Neural progenitor cell (in vitro differentiated cells): ENCODE results near the gene DSCAML1. TPM values are rescaled to one million over a fixed set of nuclear protein-coding genes. Genes with fewer than 3 reads are reported as not detected.

Experiments used
- DNase-seq: peaks from one replicate; pipeline ENCODE4 v3.0.0-alpha.2; 2016; ENCODE audit warnings: low spot score
- H2AFZ ChIP-seq: fragments of 200-600 bp; sonication (generic); replicated peaks from 2 replicates; pipeline ENCODE4 v1.6.1; 2016; ENCODE audit warnings: antibody characterized with exemption
- H3F3A ChIP-seq: fragments of 200-600 bp; sonication (generic); 2 replicates; pipeline ENCODE4 v1.6.1; 2016; ENCODE audit warnings: antibody characterized with exemption, low read depth
- H3K27ac ChIP-seq: fragments of 200-600 bp; sonication (generic); 2 replicates; pipeline ENCODE4 v1.5.1; 2016; ENCODE audit warnings: mild to moderate bottlenecking
- H3K27me3 ChIP-seq: fragments of 200-600 bp; sonication (generic); 2 replicates; pipeline ENCODE4 v1.6.1; 2016; ENCODE audit warnings: mild to moderate bottlenecking, moderate library complexity
- H3K36me3 ChIP-seq: fragments of 200-600 bp; sonication (generic); 2 replicates; pipeline ENCODE4 v1.5.1; 2016
- H3K4me1 ChIP-seq: fragments of 200-600 bp; sonication (generic); 2 replicates; pipeline ENCODE4 v1.6.1; 2016; ENCODE audit warnings: mixed run types
- H3K4me2 ChIP-seq: fragments of 200-600 bp; sonication (generic); 2 replicates; pipeline ENCODE4 v1.6.1; 2016
- H3K4me3 ChIP-seq: fragments of 200-600 bp; sonication (generic); 2 replicates; pipeline ENCODE4 v1.5.1; 2016
- H3K79me2 ChIP-seq: fragments of 200-600 bp; sonication (generic); 2 replicates; pipeline ENCODE4 v1.6.1; 2016; ENCODE audit warnings: low read depth
- H3K9ac ChIP-seq: fragments of 200-600 bp; sonication (generic); 2 replicates; pipeline ENCODE4 v1.6.1; 2016
- H3K9me3 ChIP-seq: fragments of 200-600 bp; sonication (generic); 2 replicates; pipeline ENCODE4 v1.5.1; 2016; ENCODE audit warnings: low read depth
- H4K20me1 ChIP-seq: fragments of 200-600 bp; sonication (generic); 2 replicates; pipeline ENCODE4 v1.6.1; 2016; ENCODE audit warnings: low read depth
- H3K27ac Mint-ChIP-seq: 3 replicates; pipeline ENCODE4 v1.8.0; 2021; ENCODE audit warnings: mixed read lengths
- H3K27me3 Mint-ChIP-seq: 2 replicates; pipeline ENCODE4 v1.8.0; 2022; ENCODE audit warnings: low read depth, mild to moderate bottlenecking, inconsistent platforms, moderate library complexity, mixed read lengths; ENCODE audit not compliant: insufficient read depth
- H3K36me3 Mint-ChIP-seq: 3 replicates; pipeline ENCODE4 v1.8.0; 2021; ENCODE audit warnings: mixed read lengths
- H3K4me1 Mint-ChIP-seq: 3 replicates; pipeline ENCODE4 v1.8.0; 2021; ENCODE audit warnings: mixed read lengths
- H3K4me3 Mint-ChIP-seq: 3 replicates; pipeline ENCODE4 v1.8.0; 2021; ENCODE audit warnings: mild to moderate bottlenecking, moderate library complexity, mixed read lengths
- H3K9me3 Mint-ChIP-seq: 3 replicates; pipeline ENCODE4 v1.8.0; 2020; ENCODE audit warnings: mixed read lengths
- CTCF ChIP-seq: fragments of 200-600 bp; sonication (generic); IDR thresholded peaks from 2 replicates; pipeline ENCODE4 v1.5.1; 2017; ENCODE audit warnings: antibody characterized with exemption, mild to moderate bottlenecking
- EZH2 ChIP-seq: fragments of 200-600 bp; sonication (generic); IDR thresholded peaks from 2 replicates; pipeline ENCODE4 v1.6.1; 2017; ENCODE audit warnings: antibody characterized with exemption, mild to moderate bottlenecking, moderate library complexity
- EZH2phosphoT487 ChIP-seq: fragments of 200-600 bp; sonication (generic); IDR thresholded peaks from 2 replicates; pipeline ENCODE4 v1.6.1; 2017; ENCODE audit warnings: antibody characterized with exemption
- total RNA-seq: library from RNA; depleted of rRNA; stranded (reverse); fragments of >200 nt; gene quantifications from 2 replicates; pipeline ENCODE4 v1.2.3, GENCODE V29; 2015; ENCODE audit warnings: low replicate concordance

Gene DSCAML1
- total RNA-seq, 1 donor from 2014 or later = 0.06 TPM

DNA sequence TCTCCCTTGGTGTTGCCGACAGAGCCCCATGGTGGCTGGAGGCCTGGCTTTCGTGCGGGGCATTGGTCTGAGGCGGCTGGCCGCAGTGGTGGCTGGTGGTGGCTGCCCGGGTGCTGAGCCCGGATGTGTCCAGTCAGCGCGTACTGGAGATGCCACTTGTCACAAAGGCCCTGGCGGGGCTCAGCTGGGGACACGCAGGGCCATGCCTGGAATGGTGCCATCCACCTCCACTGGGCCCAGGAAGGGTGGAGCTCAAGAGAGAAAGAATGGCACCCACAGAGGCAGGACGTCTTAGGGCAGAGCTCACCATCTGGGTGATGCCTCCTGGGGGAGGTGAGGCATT lies 376.9 kb downstream of the DSCAML1 start:
- no peak for DNase-seq
- Histone ChIP-seq H4K20me1 (no peaks in the 10 kb centered on the region), H3K4me1 (no peaks in the 10 kb centered on the region), H3F3A (no peaks in the 10 kb centered on the region), H3K36me3 (no peaks in the 10 kb centered on the region), H3K27ac (no peak overlapping the region), H3K27me3 (peaks cover under 1% of the 10 kb centered on the region), H3K9ac (no peak overlapping the region), H2AFZ (no peak overlapping the region), H3K4me2 (no peak overlapping the region), H3K4me3 (no peak overlapping the region), H3K9me3 (no peaks in the 10 kb centered on the region), H3K79me2 (no peaks in the 10 kb centered on the region)
- Mint-ChIP-seq H3K9me3 (no peaks in the 10 kb centered on the region), H3K4me3 (no peak overlapping the region), H3K27ac (no peak overlapping the region), H3K4me1 (no peaks in the 10 kb centered on the region), H3K36me3 (no peaks in the 10 kb centered on the region), H3K27me3 (peaks cover 12% of the 10 kb centered on the region)
- TF ChIP-seq EZH2phosphoT487 (no peak), EZH2 (no peak), CTCF (no peak)

DNA sequence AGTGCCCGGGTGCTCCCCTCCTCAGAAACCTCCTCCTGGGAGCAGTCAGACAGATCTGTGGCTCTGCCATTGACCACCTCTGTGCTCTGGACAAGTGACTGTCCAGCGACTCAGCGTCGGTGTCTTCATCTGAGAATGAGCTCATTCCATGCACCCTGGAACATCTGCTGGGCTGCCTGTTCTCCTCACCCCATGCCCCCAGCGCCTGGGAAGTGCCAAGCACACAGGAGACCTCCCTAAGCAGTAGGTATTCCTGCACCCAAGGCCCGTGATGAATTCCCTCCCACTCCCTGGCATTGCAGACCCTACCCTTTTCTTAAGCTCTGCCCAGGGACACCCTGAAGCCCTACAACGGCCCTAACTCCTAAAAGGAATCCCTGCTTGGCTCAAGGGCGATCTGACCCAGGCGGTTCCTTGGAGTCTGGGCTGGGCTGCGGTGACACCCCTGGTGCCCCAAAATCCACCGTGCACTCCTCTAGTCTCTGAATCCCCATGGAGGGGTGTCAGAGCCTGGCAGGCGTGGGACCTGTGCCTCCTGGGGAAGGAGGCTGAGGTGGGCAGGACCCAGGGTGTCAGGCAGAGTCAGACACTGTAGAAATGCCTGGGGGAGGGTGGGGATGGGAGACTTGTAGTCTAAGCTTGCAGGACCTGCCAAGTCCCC lies 377.4 kb downstream of the DSCAML1 start:
- Histone ChIP-seq H3K9ac (no peak overlapping the region), H3K79me2 (no peaks in the 10 kb centered on the region), H2AFZ (no peak overlapping the region), H4K20me1 (no peaks in the 10 kb centered on the region), H3K4me3 (no peak overlapping the region), H3K4me1 (no peaks in the 10 kb centered on the region), H3F3A (no peaks in the 10 kb centered on the region), H3K27me3 (no peaks in the 10 kb centered on the region), H3K4me2 (no peak overlapping the region), H3K9me3 (no peaks in the 10 kb centered on the region), H3K36me3 (no peaks in the 10 kb centered on the region), H3K27ac (no peak overlapping the region)
- no peak for TF ChIP-seq EZH2
- TF ChIP-seq CTCF = no peak
- no peak for TF ChIP-seq EZH2phosphoT487
- Mint-ChIP-seq H3K4me1 (no peaks in the 10 kb centered on the region), H3K36me3 (no peaks in the 10 kb centered on the region), H3K27me3 (peaks cover 12% of the 10 kb centered on the region), H3K9me3 (no peaks in the 10 kb centered on the region), H3K4me3 (no peak overlapping the region), H3K27ac (no peak overlapping the region)
- no peak for DNase-seq

DNA sequence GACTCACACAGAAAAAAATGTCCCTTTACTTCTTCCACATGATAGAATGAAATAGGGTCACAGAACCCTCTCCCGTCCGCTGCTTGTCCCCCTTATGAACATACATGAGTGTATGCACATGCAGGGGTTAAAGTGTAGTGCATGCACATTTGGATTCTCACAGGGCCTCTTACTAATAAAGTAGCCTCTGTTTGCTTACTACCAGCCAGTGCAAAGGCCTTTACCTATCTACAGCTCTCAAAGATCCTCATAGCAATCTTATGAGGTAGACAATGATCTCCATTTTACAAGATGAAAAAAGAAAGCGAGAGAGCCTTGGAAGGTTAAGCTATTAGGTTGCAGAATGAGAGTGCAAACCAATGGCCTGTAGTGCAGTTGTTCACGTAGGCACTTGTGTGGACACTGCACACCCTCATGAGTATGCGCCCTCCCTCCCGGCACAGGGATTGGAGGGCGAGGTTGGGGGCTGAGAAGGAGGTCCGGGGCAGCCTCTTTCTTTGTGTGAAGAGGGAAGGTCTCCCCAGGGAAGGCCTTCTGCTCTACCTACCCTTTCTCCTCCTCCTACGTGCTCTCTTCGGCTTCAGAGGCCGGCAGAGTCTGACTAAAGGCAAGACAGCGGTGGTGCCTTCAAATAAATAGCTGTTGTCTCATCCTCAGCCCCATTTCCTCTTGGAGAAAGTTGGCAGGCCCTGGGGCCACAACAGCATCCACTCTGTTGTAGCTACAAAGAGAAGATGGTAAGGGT lies 378.1 kb downstream of the DSCAML1 start:
- no peak overlapping the region for H2AFZ ChIP-seq
- no peaks in the 10 kb centered on the region for H4K20me1 ChIP-seq
- no peak overlapping the region for H3K4me2 ChIP-seq
- Mint-ChIP-seq H3K27ac (no peak overlapping the region), H3K27me3 (peaks cover 12% of the 10 kb centered on the region), H3K4me3 (no peak overlapping the region), H3K4me1 (no peaks in the 10 kb centered on the region), H3K9me3 (no peaks in the 10 kb centered on the region), H3K36me3 (no peaks in the 10 kb centered on the region)
- TF ChIP-seq EZH2phosphoT487 (no peak), EZH2 (no peak), CTCF (no peak)
- no peaks in the 10 kb centered on the region for H3K36me3 ChIP-seq
- no peaks in the 10 kb centered on the region for H3K4me1 ChIP-seq
- H3K27ac ChIP-seq = no peak overlapping the region
- H3K27me3 ChIP-seq = no peaks in the 10 kb centered on the region
- H3K79me2 ChIP-seq = no peaks in the 10 kb centered on the region
- H3K4me3 ChIP-seq = no peak overlapping the region
- no peak for DNase-seq
- no peaks in the 10 kb centered on the region for H3F3A ChIP-seq
- H3K9me3 ChIP-seq = no peaks in the 10 kb centered on the region
- H3K9ac ChIP-seq = no peak overlapping the region
